Ovary (tissue), 9 donors: ENCODE data around the gene NINL. TPM values are rescaled to one million over a fixed set of nuclear protein-coding genes. Genes with fewer than 3 reads are reported as not detected.

ENCODE experiments used
- DNase-seq, 5 donors: peaks; one replicate each; pipeline ENCODE4 v3.0.0-alpha.2; 2019 to 2020
- H3K27ac ChIP-seq, 2 donors: fragments of 200-600 bp; one replicate each; pipeline versions ENCODE4 v1.5.1 to v1.8.0; 2019 to 2022
- H3K27me3 ChIP-seq: fragments of 200-600 bp; one replicate; pipeline ENCODE4 v1.8.0; 2022
- H3K36me3 ChIP-seq: fragments of 200-600 bp; sonication (generic); one replicate; pipeline ENCODE4 v1.5.1; 2019
- H3K4me1 ChIP-seq: one replicate; pipeline ENCODE4 v1.8.1; 2013; ENCODE audit warnings: mild to moderate bottlenecking, moderate library complexity; ENCODE audit not compliant: insufficient read depth
- H3K4me3 ChIP-seq: fragments of 200-600 bp; sonication (generic); one replicate; pipeline ENCODE4 v1.5.1; 2017
- H3K9me3 ChIP-seq, 2 donors: fragments of 200-600 bp in 1 of 2; sonication (generic) in 1 of 2; one replicate each; pipeline versions ENCODE4 v1.5.1 to v1.8.1; 2013 to 2019; ENCODE audit warnings: mild to moderate bottlenecking in 1 of 2, moderate library complexity in 1 of 2
- EP300 ChIP-seq: sonication (generic); formaldehyde crosslinking; IDR thresholded peaks from one replicate; pipeline ENCODE4 v1.6.1; 2017; ENCODE audit warnings: antibody characterized with exemption
- POLR2A ChIP-seq: fragments of 450-650 bp; IDR thresholded peaks from one replicate; pipeline ENCODE4 v1.6.1; 2017; ENCODE audit warnings: antibody characterized with exemption, mild to moderate bottlenecking, moderate library complexity
- WGBS, 3 donors: extraction: QIAGEN DNeasy Blood & Tissue Kit in 1 of 3; methylation state at CpG; one replicate each; pipeline versions ENCODE4 v1.1.5 to v1.1.7; 2013 to 2017; 5-methylcytosine and 5-hydroxymethylcytosine counted together
- intact Hi-C, 4 donors: fragments of 100-400 bp; cut with DNase I; formaldehyde crosslinking; loops; one replicate each; pipeline versions ENCODE4 v1.11.0 to v1.15.1; 2022 to 2023
- polyA plus RNA-seq, 2 donors: library from polyadenylated mRNA; stranded (reverse); fragments of 200-250 nt in 1 of 2; fragments of 350-450 nt in 1 of 2; fragmentation: Illumina TruSeq in 1 of 2; extraction: RNeasy Lipid Tissue Mini Kit (QIAGEN cat#74804) in 1 of 2; gene quantifications; one replicate each; pipeline ENCODE4 v1.2.3, GENCODE V29; 2013 to 2014
- total RNA-seq, 7 donors: library from RNA; depleted of rRNA in 2 of 7; stranded (reverse); fragments of >200 nt in 2 of 7; fragmentation: NEBNext Ultra II Directional in 3 of 7; extraction: Animal tissue kit (Norgen Biotek cat#: 25700) in 3 of 7; gene quantifications; one replicate each; pipeline versions ENCODE4 v1.1.0 to v1.2.4, GENCODE V29; 2016 to 2023
- TF ChIP-seq, protein P1 (sequence below), 3 donors: fragments of 450-650 bp in 2 of 3; fragments of 200-600 bp in 1 of 3; IDR thresholded peaks; one replicate each; pipeline versions ENCODE4 v1.5.1 to v1.8.0; 2016 to 2022; ENCODE audit warnings: antibody characterized with exemption in 3 of 3, mild to moderate bottlenecking in 1 of 3
- donor health status: DM: no; HTN: no; CAD: no; lungs with moderate emphysema.
- donor health status: DM: no; HTN: no; CAD: no.
- donor health status: Bipolar disorder and iron deficiency.
- donor health status: DM: yes; HTN: yes; CAD: no.
- donor health status: DM: no; HTN: no; CAD: no.
- donor health status: DM: yes; HTN: yes; CAD: no.

NINL gene
- total and polyA plus RNA-seq, 9 donors = 10.1 to 33.3 (median 20.3) TPM

- H3K4me3 ChIP-seq = no peak overlapping the region
- H3K36me3 ChIP-seq = no peaks in the 10 kb centered on the region
- no peaks in the 10 kb centered on the region for H3K27me3 ChIP-seq
- DNase-seq = no peak
- WGBS, 3 donors = 78 to 82% (median 80%) methylated on average over 3 of the region's 3 CpGs
- H3K27ac ChIP-seq = no peak overlapping the region
- TF ChIP-seq, protein P1, sequence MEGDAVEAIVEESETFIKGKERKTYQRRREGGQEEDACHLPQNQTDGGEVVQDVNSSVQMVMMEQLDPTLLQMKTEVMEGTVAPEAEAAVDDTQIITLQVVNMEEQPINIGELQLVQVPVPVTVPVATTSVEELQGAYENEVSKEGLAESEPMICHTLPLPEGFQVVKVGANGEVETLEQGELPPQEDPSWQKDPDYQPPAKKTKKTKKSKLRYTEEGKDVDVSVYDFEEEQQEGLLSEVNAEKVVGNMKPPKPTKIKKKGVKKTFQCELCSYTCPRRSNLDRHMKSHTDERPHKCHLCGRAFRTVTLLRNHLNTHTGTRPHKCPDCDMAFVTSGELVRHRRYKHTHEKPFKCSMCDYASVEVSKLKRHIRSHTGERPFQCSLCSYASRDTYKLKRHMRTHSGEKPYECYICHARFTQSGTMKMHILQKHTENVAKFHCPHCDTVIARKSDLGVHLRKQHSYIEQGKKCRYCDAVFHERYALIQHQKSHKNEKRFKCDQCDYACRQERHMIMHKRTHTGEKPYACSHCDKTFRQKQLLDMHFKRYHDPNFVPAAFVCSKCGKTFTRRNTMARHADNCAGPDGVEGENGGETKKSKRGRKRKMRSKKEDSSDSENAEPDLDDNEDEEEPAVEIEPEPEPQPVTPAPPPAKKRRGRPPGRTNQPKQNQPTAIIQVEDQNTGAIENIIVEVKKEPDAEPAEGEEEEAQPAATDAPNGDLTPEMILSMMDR (IDR thresholded peaks at IDR 0.05) = no peak
- no peak for TF ChIP-seq EP300
- no peak for TF ChIP-seq POLR2A
- intact Hi-C loops = no loop called here
- peaks cover 14% of the 10 kb centered on the region for H3K4me1 ChIP-seq
- no peaks in the 10 kb centered on the region for H3K9me3 ChIP-seq
Observed at GRCh38 chr20:25543068-25543467, 42.3 kb downstream of the NINL start.

DNA sequence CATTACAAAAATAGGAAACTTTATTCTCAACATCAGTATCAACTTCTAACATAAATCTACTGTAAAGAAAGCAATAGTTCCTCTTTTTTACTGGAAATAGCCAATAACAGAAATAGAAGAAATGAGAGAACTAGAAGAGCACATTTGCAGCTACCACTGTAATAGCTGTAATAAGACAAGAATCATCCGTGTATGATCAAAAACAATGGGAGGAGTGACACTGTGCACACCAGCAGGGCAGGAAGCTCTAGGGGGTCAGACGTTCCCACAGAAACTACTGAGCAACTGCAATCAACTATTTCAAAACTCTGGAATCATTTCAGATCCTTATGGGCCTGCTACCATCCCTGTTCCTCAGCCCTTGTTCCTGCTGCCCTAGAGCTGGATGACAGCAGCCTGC is 43.7 kb downstream of the NINL start:
- no peak for TF ChIP-seq POLR2A
- Histone ChIP-seq H3K9me3 (no peaks in the 10 kb centered on the region), H3K27me3 (no peaks in the 10 kb centered on the region), H3K27ac (no peak overlapping the region), H3K4me3 (no peak overlapping the region), H3K36me3 (no peaks in the 10 kb centered on the region), H3K4me1 (peaks cover 14% of the 10 kb centered on the region)
- DNase-seq = no peak
- WGBS, 3 donors = 36 to 52% (median 42%) methylated on average over 2 of the region's 2 CpGs
- intact Hi-C loops = no loop called here

- H3K36me3 ChIP-seq = no peaks in the 10 kb centered on the region
- no peaks in the 10 kb centered on the region for H3K27me3 ChIP-seq
- DNase-seq = no peak
- intact Hi-C loops = loop anchor here in 1 of 4 donors (10.0 kb wide), 1 partner anchor 45 kb away; the partner anchor contains the start of gene NINL
- TF ChIP-seq EP300 = no peak
- TF ChIP-seq, protein P1 (IDR thresholded peaks at IDR 0.05) = peak; percentile 14 to 40 (median 21)
- WGBS, 3 donors = 10 to 18% (median 10%) methylated on average over 19 of the region's 19 CpGs
- peak overlapping the region; percentile 24 for H3K4me3 ChIP-seq
- no peaks in the 10 kb centered on the region for H3K9me3 ChIP-seq
- H3K27ac ChIP-seq = peak overlapping the region in 1 of 2 donors; percentile 8
- peaks cover 17% of the 10 kb centered on the region for H3K4me1 ChIP-seq
Observed at GRCh38 chr20:25539742-25540672, 45.3 kb downstream of the NINL start.

- H3K27me3 ChIP-seq = no peaks in the 10 kb centered on the region
- H3K36me3 ChIP-seq = no peaks in the 10 kb centered on the region
- peak overlapping the region; percentile 24 for H3K4me3 ChIP-seq
- TF ChIP-seq POLR2A = no peak
- no peak for DNase-seq
- no peak overlapping the region for H3K27ac ChIP-seq
- H3K4me1 ChIP-seq = peaks cover 19% of the 10 kb centered on the region
- intact Hi-C loops = loop anchor here in 1 of 4 donors (10.0 kb wide), 1 partner anchor 46 kb away; the partner anchor contains the start of gene NINL
- H3K9me3 ChIP-seq = no peaks in the 10 kb centered on the region
- 50 to 76% (median 67%) methylated on average over 17 of the region's 17 CpGs for WGBS, 3 donors
Observed at GRCh38 chr20:25538838-25539665, 46.3 kb downstream of the NINL start.

DNA sequence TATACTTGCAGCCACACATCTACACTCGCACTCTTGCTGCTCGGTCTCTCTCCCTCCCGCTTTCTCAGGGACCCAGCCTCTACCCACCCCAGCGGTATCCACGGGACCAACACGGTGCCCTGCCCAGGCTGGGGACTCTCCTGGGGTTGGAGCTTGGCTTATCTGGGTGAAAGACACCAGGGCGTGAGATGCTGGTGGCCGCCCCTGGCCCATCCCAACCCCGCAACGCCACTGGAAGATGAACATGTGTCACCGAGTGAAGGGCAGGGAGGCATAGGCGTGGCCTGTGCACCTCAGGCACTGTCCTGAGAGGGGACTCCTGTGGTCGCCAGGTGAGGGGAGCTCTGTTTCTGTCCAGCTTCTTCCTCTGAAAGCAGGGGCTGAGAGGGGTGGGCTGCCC is 47.4 kb downstream of the NINL start:
- intact Hi-C loops = loop anchor here in 1 of 4 donors (10.0 kb wide), 1 partner anchor 47 kb away; the partner anchor contains the start of gene NINL
- H3K27ac ChIP-seq = no peak overlapping the region
- DNase-seq = no peak
- no peaks in the 10 kb centered on the region for H3K36me3 ChIP-seq
- H3K4me3 ChIP-seq = no peak overlapping the region
- H3K27me3 ChIP-seq = no peaks in the 10 kb centered on the region
- 89 to 96% (median 93%) methylated on average over 12 to 13 of the region's 13 CpGs for WGBS, 3 donors
- no peaks in the 10 kb centered on the region for H3K9me3 ChIP-seq
- peaks cover 23% of the 10 kb centered on the region for H3K4me1 ChIP-seq
- TF ChIP-seq POLR2A (no peak), EP300 (no peak)
- TF ChIP-seq, protein P1 (IDR thresholded peaks at IDR 0.05) = no peak
